ENCODE measurements around the gene POLR2B.

GRCh38 chr4:56972809-56973208 is 5.9 kb upstream of the POLR2B start:
- TF ChIP-seq ESRRA (CRISPR knock-in tag; IDR thresholded peaks at IDR 0.05; ENCODE audit: borderline replicate concordance) (no peak), CREB1 (CRISPR knock-in tag; IDR thresholded peaks at IDR 0.05) (no peak), CTCF (IDR thresholded peaks at IDR 0.05) (no peak), E2F1 (CRISPR knock-in tag; IDR thresholded peaks at IDR 0.05) (no peak), NFE2L1 (CRISPR knock-in tag; IDR thresholded peaks at IDR 0.05) (no peak), JUN (CRISPR knock-in tag; IDR thresholded peaks at IDR 0.05) (no peak), TP53 (CRISPR knock-in tag; IDR thresholded peaks at IDR 0.05) (no peak)
- TF ChIP-seq, protein P1, sequence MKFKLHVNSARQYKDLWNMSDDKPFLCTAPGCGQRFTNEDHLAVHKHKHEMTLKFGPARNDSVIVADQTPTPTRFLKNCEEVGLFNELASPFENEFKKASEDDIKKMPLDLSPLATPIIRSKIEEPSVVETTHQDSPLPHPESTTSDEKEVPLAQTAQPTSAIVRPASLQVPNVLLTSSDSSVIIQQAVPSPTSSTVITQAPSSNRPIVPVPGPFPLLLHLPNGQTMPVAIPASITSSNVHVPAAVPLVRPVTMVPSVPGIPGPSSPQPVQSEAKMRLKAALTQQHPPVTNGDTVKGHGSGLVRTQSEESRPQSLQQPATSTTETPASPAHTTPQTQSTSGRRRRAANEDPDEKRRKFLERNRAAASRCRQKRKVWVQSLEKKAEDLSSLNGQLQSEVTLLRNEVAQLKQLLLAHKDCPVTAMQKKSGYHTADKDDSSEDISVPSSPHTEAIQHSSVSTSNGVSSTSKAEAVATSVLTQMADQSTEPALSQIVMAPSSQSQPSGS (CRISPR knock-in tag; IDR thresholded peaks at IDR 0.05; ENCODE audit: borderline replicate concordance, low read depth) = no peak
